ENCODE results near the gene THSD7B. TPM values are rescaled to one million over a fixed set of nuclear protein-coding genes. Genes with fewer than 3 reads are reported as not detected.

Gene THSD7B
- total RNA-seq, 1 experiment from 2014 or later = 6.9 TPM

DNA sequence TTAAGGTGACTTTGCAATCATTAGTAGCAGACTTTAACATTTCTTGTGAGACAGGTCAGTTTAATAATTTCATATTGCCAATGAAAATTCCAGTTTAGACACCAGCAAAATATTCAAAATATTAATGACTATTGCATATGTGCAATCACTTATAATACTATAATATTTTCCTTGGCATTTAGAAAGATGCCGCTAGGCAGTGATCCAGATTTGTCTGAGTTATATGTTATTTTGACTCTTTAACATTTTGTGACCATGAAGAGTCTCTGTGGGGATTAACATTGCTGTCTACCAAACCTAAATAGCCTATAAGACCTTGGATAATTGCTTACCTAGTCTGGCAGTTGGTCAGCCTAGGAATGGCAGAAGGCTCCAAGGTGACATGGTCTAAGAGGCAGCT, 389.6 kb downstream of the THSD7B start:
- H3K27me3 Mint-ChIP-seq (ENCODE audit: insufficient read depth, unreplicated experiment) = no peaks in the 10 kb centered on the region
- intact Hi-C loops (cut with micrococcal nuclease; ENCODE audit: unreplicated experiment) = no loop called here
- BruUV-seq (replicated peaks) = no TSS peak
- no peaks in the 10 kb centered on the region for H3K36me3 Mint-ChIP-seq (ENCODE audit: insufficient read depth, unreplicated experiment)
- H3K9me3 ChIP-seq = no peaks in the 10 kb centered on the region
- no peaks in the 10 kb centered on the region; the same call in 1 of the 2 replicates for H3K27me3 ChIP-seq (replicated peaks; ENCODE audit: control insufficient read depth, insufficient read depth, low read length)
- no peak overlapping the region for H3K27ac Mint-ChIP-seq (ENCODE audit: unreplicated experiment)
- no peak overlapping the region for H3K4me3 Mint-ChIP-seq (ENCODE audit: unreplicated experiment)
- H3K9me3 Mint-ChIP-seq (ENCODE audit: unreplicated experiment) = no peaks in the 10 kb centered on the region
- no peaks in the 10 kb centered on the region for H3K36me3 ChIP-seq (ENCODE audit: control insufficient read depth, insufficient read depth, low read length)
- ChIA-PET CTCF (no interaction called here), POLR2A (no interaction called here)
- TF ChIP-seq, protein P1, sequence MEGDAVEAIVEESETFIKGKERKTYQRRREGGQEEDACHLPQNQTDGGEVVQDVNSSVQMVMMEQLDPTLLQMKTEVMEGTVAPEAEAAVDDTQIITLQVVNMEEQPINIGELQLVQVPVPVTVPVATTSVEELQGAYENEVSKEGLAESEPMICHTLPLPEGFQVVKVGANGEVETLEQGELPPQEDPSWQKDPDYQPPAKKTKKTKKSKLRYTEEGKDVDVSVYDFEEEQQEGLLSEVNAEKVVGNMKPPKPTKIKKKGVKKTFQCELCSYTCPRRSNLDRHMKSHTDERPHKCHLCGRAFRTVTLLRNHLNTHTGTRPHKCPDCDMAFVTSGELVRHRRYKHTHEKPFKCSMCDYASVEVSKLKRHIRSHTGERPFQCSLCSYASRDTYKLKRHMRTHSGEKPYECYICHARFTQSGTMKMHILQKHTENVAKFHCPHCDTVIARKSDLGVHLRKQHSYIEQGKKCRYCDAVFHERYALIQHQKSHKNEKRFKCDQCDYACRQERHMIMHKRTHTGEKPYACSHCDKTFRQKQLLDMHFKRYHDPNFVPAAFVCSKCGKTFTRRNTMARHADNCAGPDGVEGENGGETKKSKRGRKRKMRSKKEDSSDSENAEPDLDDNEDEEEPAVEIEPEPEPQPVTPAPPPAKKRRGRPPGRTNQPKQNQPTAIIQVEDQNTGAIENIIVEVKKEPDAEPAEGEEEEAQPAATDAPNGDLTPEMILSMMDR (IDR thresholded peaks at IDR 0.05; ENCODE audit: insufficient read depth in 1 of 2, low read depth in 1 of 2, low read length in 1 of 2, severe bottlenecking in 1 of 2, unreplicated experiment in 1 of 2) = no peak
- DNase-seq = no peak
- peaks cover 7% of the 10 kb centered on the region for H3K4me1 Mint-ChIP-seq (ENCODE audit: low read depth, unreplicated experiment)
- H3K4me1 ChIP-seq = peaks cover 11% of the 10 kb centered on the region; the same call in 1 of the 2 replicates
- H3K4me3 ChIP-seq (ENCODE audit: low read depth, low read length) = no peak overlapping the region

GRCh38 chr2:137155356-137156104, 390.2 kb downstream of the THSD7B start:
- H3K4me3 Mint-ChIP-seq (ENCODE audit: unreplicated experiment) = no peak overlapping the region
- H3K36me3 Mint-ChIP-seq (ENCODE audit: insufficient read depth, unreplicated experiment) = no peaks in the 10 kb centered on the region
- DNase-seq = no peak
- Histone ChIP-seq H3K27me3 (replicated peaks; ENCODE audit: control insufficient read depth, insufficient read depth, low read length) (no peaks in the 10 kb centered on the region; the same call in 1 of the 2 replicates), H3K9me3 (no peaks in the 10 kb centered on the region), H3K36me3 (ENCODE audit: control insufficient read depth, insufficient read depth, low read length) (no peaks in the 10 kb centered on the region), H3K4me1 (peaks cover 11% of the 10 kb centered on the region; the same call in 1 of the 2 replicates), H3K4me3 (ENCODE audit: low read depth, low read length) (no peak overlapping the region)
- H3K4me1 Mint-ChIP-seq (ENCODE audit: low read depth, unreplicated experiment) = peaks cover 7% of the 10 kb centered on the region
- ChIA-PET CTCF (no interaction called here), POLR2A (no interaction called here)
- no peak overlapping the region for H3K27ac Mint-ChIP-seq (ENCODE audit: unreplicated experiment)
- H3K27me3 Mint-ChIP-seq (ENCODE audit: insufficient read depth, unreplicated experiment) = no peaks in the 10 kb centered on the region
- no peaks in the 10 kb centered on the region for H3K9me3 Mint-ChIP-seq (ENCODE audit: unreplicated experiment)
- intact Hi-C loops (cut with micrococcal nuclease; ENCODE audit: unreplicated experiment) = no loop called here
- TF ChIP-seq, protein P1 (IDR thresholded peaks at IDR 0.05; ENCODE audit: insufficient read depth in 1 of 2, low read depth in 1 of 2, low read length in 1 of 2, severe bottlenecking in 1 of 2, unreplicated experiment in 1 of 2) = no peak
- no TSS peak for BruUV-seq (replicated peaks)

DNA sequence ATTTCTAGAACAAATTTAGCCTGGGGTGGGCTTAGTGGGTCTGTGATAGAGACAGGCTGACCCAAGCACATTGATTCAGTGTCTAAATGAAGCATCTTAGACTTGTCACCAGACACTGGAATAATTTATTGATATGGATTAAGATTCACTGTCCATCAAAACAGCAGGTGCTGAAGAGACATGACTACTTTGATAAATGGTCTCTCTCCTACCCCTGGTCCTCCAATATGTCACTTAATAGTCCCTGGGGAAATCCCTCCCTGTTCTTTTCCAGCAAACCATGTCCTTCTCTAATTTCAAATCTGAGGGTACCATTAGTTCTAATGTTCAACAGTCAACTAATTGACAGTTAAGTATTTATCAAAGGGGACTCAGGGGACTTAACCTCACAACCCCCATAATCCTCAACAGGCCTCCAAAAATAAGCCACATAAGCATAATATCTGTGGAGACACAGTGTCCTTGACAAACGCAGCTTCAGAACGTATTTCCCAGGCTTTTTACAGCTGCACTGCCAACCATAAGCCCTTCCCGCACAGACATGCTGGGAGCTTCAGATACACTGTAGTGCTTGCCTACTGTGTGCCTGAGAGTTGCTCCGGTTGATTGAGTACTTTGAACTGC, 391.0 kb downstream of the THSD7B start:
- H3K4me1 ChIP-seq = peaks cover 11% of the 10 kb centered on the region; the same call in 1 of the 2 replicates
- no peaks in the 10 kb centered on the region for H3K9me3 ChIP-seq
- DNase-seq = no peak
- no peaks in the 10 kb centered on the region for H3K36me3 ChIP-seq (ENCODE audit: control insufficient read depth, insufficient read depth, low read length)
- no peaks in the 10 kb centered on the region; the same call in 1 of the 2 replicates for H3K27me3 ChIP-seq (replicated peaks; ENCODE audit: control insufficient read depth, insufficient read depth, low read length)
- ChIA-PET POLR2A (no interaction called here), CTCF (no interaction called here)
- H3K27ac Mint-ChIP-seq (ENCODE audit: unreplicated experiment) = no peak overlapping the region
- no TSS peak for BruUV-seq (replicated peaks)
- TF ChIP-seq, protein P1 (IDR thresholded peaks at IDR 0.05; ENCODE audit: insufficient read depth in 1 of 2, low read depth in 1 of 2, low read length in 1 of 2, severe bottlenecking in 1 of 2, unreplicated experiment in 1 of 2) = no peak
- no peaks in the 10 kb centered on the region for H3K9me3 Mint-ChIP-seq (ENCODE audit: unreplicated experiment)
- H3K36me3 Mint-ChIP-seq (ENCODE audit: insufficient read depth, unreplicated experiment) = no peaks in the 10 kb centered on the region
- intact Hi-C loops (cut with micrococcal nuclease; ENCODE audit: unreplicated experiment) = no loop called here
- no peak overlapping the region for H3K4me3 ChIP-seq (ENCODE audit: low read depth, low read length)
- H3K27me3 Mint-ChIP-seq (ENCODE audit: insufficient read depth, unreplicated experiment) = no peaks in the 10 kb centered on the region
- H3K4me1 Mint-ChIP-seq (ENCODE audit: low read depth, unreplicated experiment) = peaks cover 7% of the 10 kb centered on the region
- H3K4me3 Mint-ChIP-seq (ENCODE audit: unreplicated experiment) = no peak overlapping the region

Measured in Caco-2 (cell line).